Inflammatory macrophage treated with lipopolysaccharide for 4 hours (primary cell): ENCODE data around the gene NUDT11.
"Not testable (repeated sequence)": the region's sequence is repeated elsewhere in the genome, so short reads cannot be mapped to it uniquely, and the experiment has no call there.

ENCODE experiments used
- DNase-seq: peaks from one replicate; pipeline ENCODE4 v3.0.0-alpha.2; 2020

The NUDT11 gene

DNA sequence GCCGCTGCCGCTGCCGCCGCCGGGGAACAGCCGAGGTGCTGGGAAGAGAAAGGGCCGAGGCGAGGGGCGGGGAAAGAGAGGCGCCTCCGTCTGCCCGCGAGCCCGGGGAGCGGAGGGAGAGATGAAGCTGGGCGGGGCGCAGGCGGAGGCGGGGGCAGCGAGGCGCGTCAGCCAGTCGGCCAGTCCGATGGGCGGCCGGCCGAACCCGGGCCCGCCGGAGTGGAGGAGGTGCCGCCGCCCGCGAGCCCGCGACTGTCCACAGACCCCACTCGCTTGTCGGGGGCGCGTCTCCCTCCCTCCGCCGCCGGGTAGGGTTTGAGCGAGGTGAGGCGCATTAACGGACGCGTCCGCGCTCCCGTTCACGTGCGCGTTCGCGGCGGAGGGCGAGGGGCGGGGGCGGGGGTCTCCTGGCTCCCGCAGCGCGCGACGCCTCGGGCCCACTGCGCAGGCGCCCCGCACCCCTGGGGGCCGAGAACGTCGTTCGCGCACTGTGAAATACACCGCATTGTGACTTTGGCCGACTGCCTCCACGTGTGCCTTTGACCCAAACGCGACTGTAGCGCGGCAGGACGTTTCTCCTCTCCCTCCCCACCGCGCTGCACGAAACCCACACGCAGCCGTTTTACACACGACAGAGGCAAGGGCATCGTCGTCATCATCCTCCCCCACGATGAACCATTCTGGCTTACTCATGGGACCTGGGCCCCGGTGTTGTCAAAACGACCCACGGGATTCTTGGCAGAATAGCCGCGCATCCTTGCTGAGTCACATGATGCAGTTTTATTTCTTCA is at the start of gene NUDT11:
Gene NUDT11, minus strand, starts transcription at position 92 of the 791 bp plus-strand sequence. CDS start 148 bp downstream, outside the sequence.
- peak; percentile 22 for DNase-seq

DNA sequence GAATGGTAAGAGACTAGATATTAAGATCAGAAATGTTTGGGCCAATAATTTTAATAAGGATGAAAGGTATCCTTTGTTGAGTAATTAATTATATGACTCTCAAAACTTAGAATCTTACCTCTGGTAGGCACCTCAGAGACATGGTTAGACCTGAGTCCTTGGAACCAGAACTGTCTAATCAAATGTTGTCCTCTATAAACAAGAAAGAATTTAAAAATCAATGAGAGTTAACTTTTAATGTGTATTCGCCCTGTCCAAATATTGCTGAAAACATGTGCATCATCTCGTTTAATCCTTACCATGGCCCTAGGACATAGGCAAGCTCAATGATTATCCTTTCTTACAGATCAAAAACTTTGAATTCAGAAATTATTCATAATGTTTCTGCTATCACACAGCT is 24.0 kb upstream of the NUDT11 start:
- no peak for DNase-seq

GRCh38 chrX:51519131-51519530 is 22.7 kb upstream of the NUDT11 start:
- not testable (repeated sequence) for DNase-seq

DNA sequence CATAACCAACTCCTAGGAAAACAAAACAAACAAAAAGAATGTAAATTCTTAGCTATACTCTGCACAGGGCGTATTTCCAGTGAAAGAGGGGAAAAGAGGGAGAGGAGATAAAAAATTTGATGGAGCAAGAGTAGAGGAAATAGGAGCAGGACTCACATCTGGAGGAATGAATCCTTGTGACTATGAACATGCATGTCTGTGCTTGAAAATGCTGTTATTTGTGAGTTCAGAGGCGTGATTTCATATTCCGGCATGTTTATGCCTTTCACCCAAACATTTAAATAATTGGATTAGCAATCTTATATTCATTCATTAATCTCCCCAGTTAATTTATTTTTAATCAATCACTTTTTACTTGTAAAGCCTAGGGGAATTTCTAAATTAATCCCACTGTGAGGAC is 11.2 kb upstream of the NUDT11 start:
- no peak for DNase-seq

- not testable (repeated sequence) for DNase-seq
Observed at GRCh38 chrX:51495701-51496488, 497 bp downstream of the NUDT11 start.

- DNase-seq, result no peak
Observed at GRCh38 chrX:51494409-51494808, 2.0 kb downstream of the NUDT11 start.

- no peak for DNase-seq
Observed at GRCh38 chrX:51487960-51488267, 8.5 kb downstream of the NUDT11 start.

- no peak for DNase-seq
Observed at GRCh38 chrX:51484616-51485015, 11.8 kb downstream of the NUDT11 start.

- DNase-seq, result not testable (repeated sequence)
Observed at GRCh38 chrX:51482411-51482810, 14.0 kb downstream of the NUDT11 start.

GRCh38 chrX:51476930-51477329 is 19.5 kb downstream of the NUDT11 start:
- no peak for DNase-seq

DNA sequence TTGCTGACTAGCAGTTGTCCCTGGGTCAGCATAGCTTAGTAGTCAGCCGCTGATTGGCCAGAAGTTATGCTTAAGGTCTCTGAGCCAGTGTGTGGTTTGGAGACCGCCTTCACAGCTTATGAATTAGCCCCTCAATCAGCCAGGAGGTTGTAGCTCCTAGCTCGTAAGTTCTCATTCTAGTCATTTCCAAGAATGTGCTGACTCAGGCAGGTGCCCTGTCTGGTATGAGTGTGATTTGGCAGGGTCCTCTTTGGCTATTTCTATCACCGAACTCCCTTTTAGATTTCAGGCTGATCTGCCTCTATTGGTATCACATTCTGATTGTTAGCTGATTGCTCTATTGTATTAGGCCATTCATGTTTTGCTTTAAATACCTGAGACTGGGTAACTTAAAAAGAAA is 33.1 kb downstream of the NUDT11 start:
- no peak for DNase-seq

- peak; percentile 23 for DNase-seq
Observed at GRCh38 chrX:51461053-51462044, 35.0 kb downstream of the NUDT11 start.

- DNase-seq, result peak; percentile 20
Observed at GRCh38 chrX:51459125-51459524, 37.3 kb downstream of the NUDT11 start.

GRCh38 chrX:51456814-51457213 is 39.6 kb downstream of the NUDT11 start:
- no peak for DNase-seq

- DNase-seq, result no peak
Observed at GRCh38 chrX:51456246-51456645, 40.1 kb downstream of the NUDT11 start.

- DNase-seq, result no peak
Observed at GRCh38 chrX:51440365-51440764, 56.0 kb downstream of the NUDT11 start.
